ENCODE results near the gene ALDOA. TPM values are rescaled to one million over a fixed set of nuclear protein-coding genes. Genes with fewer than 3 reads are reported as not detected.

Gene ALDOA
- total and polyA plus RNA-seq, 9 of the 15 experiments (the other 6 are each of a cell fraction or from before 2014, with no cell fraction given), result 311 to 2,224 (median 1,293) TPM

DNA sequence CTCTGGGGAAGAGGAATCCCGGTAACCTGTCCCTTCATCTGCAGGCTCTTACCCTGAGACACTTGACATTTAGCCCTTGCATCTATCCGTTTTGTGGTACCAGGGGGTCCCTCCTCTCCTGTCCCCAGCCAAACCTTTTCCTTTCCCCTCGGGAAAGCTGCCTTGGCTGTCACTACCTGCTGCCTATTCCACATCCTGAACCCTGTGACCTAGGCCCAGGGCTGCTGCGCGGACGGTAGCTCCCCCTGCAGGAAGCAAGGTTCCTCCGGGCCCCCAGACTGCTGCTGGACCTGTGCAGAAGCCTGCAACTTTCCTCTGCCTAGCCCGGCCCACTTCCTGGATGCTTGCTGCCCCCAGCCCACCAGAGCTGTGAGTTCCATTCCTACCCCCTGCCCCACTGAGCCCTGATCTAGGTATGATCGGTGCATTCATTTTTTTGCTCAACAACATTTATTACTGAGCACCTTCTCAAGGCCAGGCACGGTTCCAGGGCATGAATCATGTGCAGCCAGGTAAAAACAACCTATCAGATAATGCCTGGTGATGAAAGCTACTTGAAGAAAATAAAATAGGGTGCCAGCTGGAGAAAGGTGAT is 10.5 kb upstream of the ALDOA start (continued):
- TF ChIP-seq, protein P1, sequence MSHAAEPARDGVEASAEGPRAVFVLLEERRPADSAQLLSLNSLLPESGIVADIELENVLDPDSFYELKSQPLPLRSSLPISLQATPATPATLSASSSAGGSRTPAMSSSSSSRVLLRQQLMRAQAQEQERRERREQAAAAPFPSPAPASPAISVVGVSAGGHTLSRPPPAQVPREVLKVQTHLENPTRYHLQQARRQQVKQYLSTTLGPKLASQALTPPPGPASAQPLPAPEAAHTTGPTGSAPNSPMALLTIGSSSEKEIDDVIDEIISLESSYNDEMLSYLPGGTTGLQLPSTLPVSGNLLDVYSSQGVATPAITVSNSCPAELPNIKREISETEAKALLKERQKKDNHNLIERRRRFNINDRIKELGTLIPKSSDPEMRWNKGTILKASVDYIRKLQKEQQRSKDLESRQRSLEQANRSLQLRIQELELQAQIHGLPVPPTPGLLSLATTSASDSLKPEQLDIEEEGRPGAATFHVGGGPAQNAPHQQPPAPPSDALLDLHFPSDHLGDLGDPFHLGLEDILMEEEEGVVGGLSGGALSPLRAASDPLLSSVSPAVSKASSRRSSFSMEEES (CRISPR knock-in tag; IDR thresholded peaks at IDR 0.05), result no peak
- TF ChIP-seq KHSRP (IDR thresholded peaks at IDR 0.05), result no peak
- TF ChIP-seq ATF1 (CRISPR knock-in tag; IDR thresholded peaks at IDR 0.05), result no peak
- TF ChIP-seq ATF1 (tag; IDR thresholded peaks at IDR 0.05), result 0 out of 2 replicates have a peak, but pooled peaks have one; percentile 8
- TF ChIP-seq ZNF143 (CRISPR knock-in tag; IDR thresholded peaks at IDR 0.05), result no peak
- TF ChIP-seq, protein P2, sequence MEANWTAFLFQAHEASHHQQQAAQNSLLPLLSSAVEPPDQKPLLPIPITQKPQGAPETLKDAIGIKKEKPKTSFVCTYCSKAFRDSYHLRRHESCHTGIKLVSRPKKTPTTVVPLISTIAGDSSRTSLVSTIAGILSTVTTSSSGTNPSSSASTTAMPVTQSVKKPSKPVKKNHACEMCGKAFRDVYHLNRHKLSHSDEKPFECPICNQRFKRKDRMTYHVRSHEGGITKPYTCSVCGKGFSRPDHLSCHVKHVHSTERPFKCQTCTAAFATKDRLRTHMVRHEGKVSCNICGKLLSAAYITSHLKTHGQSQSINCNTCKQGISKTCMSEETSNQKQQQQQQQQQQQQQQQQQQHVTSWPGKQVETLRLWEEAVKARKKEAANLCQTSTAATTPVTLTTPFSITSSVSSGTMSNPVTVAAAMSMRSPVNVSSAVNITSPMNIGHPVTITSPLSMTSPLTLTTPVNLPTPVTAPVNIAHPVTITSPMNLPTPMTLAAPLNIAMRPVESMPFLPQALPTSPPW (CRISPR knock-in tag; IDR thresholded peaks at IDR 0.05), result no peak
- no peak for TF ChIP-seq MYBL2 (IDR thresholded peaks at IDR 0.05; ENCODE audit: low read depth)
- no peak for TF ChIP-seq MYBL2 (CRISPR knock-in tag; IDR thresholded peaks at IDR 0.05; ENCODE audit: borderline replicate concordance)
- no peak for TF ChIP-seq TAF15 (IDR thresholded peaks at IDR 0.05; ENCODE audit: low read depth, low read length)
- TF ChIP-seq, protein P3, sequence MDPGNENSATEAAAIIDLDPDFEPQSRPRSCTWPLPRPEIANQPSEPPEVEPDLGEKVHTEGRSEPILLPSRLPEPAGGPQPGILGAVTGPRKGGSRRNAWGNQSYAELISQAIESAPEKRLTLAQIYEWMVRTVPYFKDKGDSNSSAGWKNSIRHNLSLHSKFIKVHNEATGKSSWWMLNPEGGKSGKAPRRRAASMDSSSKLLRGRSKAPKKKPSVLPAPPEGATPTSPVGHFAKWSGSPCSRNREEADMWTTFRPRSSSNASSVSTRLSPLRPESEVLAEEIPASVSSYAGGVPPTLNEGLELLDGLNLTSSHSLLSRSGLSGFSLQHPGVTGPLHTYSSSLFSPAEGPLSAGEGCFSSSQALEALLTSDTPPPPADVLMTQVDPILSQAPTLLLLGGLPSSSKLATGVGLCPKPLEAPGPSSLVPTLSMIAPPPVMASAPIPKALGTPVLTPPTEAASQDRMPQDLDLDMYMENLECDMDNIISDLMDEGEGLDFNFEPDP (CRISPR knock-in tag; IDR thresholded peaks at IDR 0.05), result no peak
- TF ChIP-seq MTA3 (IDR thresholded peaks at IDR 0.05; ENCODE audit: borderline replicate concordance), result 0 out of 2 replicates have a peak, but pooled peaks have one; percentile 34
- TF ChIP-seq NR4A1 (CRISPR knock-in tag; IDR thresholded peaks at IDR 0.05), result no peak
- no peak for TF ChIP-seq NR4A1 (tag; IDR thresholded peaks at IDR 0.05)
- TF ChIP-seq RBM39 (optimal IDR thresholded peaks at IDR 0.05; ENCODE audit: low read depth, low read length), result no peak
- no peak for TF ChIP-seq TRIM24 (IDR thresholded peaks at IDR 0.05)
- no peak for TF ChIP-seq NR2F6 (CRISPR knock-in tag; IDR thresholded peaks at IDR 0.05)
- peak; percentile 23 to 62; a peak in 3 of 4 replicates for TF ChIP-seq RAD21 (CRISPR knock-in tag; conservative IDR thresholded peaks at IDR 0.05 in 1 of 2, IDR thresholded peaks at IDR 0.05 in 1 of 2)
- no peak for TF ChIP-seq ZNF282 (CRISPR knock-in tag; IDR thresholded peaks at IDR 0.05)
- TF ChIP-seq MXI1 (IDR thresholded peaks at IDR 0.05; ENCODE audit: low read depth, low read length), result no peak
- no peak for TF ChIP-seq HDGF (IDR thresholded peaks at IDR 0.05)
- no peak for TF ChIP-seq ZNF274 (IDR thresholded peaks at IDR 0.05; ENCODE audit: borderline replicate concordance, low read depth, low read length)
- no peak for TF ChIP-seq ETS2 (tag; IDR thresholded peaks at IDR 0.05; ENCODE audit: borderline replicate concordance, poor library complexity, severe bottlenecking)
- TF ChIP-seq, protein P4, sequence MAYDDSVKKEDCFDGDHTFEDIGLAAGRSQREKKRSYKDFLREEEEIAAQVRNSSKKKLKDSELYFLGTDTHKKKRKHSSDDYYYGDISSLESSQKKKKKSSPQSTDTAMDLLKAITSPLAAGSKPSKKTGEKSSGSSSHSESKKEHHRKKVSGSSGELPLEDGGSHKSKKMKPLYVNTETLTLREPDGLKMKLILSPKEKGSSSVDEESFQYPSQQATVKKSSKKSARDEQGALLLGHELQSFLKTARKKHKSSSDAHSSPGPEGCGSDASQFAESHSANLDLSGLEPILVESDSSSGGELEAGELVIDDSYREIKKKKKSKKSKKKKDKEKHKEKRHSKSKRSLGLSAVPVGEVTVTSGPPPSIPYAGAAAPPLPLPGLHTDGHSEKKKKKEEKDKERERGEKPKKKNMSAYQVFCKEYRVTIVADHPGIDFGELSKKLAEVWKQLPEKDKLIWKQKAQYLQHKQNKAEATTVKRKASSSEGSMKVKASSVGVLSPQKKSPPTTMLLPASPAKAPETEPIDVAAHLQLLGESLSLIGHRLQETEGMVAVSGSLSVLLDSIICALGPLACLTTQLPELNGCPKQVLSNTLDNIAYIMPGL (CRISPR knock-in tag; IDR thresholded peaks at IDR 0.05), result no peak
- TF ChIP-seq BHLHE40 (IDR thresholded peaks at IDR 0.05; ENCODE audit: low read length), result 0 out of 2 replicates have a peak, but pooled peaks have one; percentile 8
- no peak for TF ChIP-seq RFX5 (IDR thresholded peaks at IDR 0.05; ENCODE audit: low read depth, low read length)

Data from K562 (cell line).